Chondrocyte (in vitro differentiated cells): ENCODE data around the gene SAMMSON. TPM values are rescaled to one million over a fixed set of nuclear protein-coding genes. Genes with fewer than 3 reads are reported as not detected.
A peak's percentile ranks its signal among the peaks of the same experiment; 100 is the strongest.

Experiments used
- DNase-seq: peaks from one replicate; pipeline ENCODE4 v3.0.0; 2021; ENCODE audit warnings: mixed read lengths, low spot score
- H3K27ac Mint-ChIP-seq: one replicate; pipeline ENCODE4 v1.8.0; 2021; ENCODE audit warnings: mild to moderate bottlenecking, moderate library complexity, mixed read lengths; ENCODE audit not compliant: unreplicated experiment
- H3K27me3 Mint-ChIP-seq: 2 replicates; pipeline ENCODE4 v1.8.0; 2021; ENCODE audit warnings: low read depth, mixed read lengths
- H3K36me3 Mint-ChIP-seq: 2 replicates; pipeline ENCODE4 v1.8.0; 2021; ENCODE audit warnings: low read depth, mixed read lengths
- H3K4me1 Mint-ChIP-seq: 2 replicates; pipeline ENCODE4 v1.8.0; 2021; ENCODE audit warnings: low read depth, mild to moderate bottlenecking, mixed read lengths
- H3K4me3 Mint-ChIP-seq: one replicate; pipeline ENCODE4 v1.8.0; 2021; ENCODE audit warnings: mild to moderate bottlenecking, moderate library complexity, mixed read lengths; ENCODE audit not compliant: unreplicated experiment
- H3K9me3 Mint-ChIP-seq: 2 replicates; pipeline ENCODE4 v1.8.0; 2021; ENCODE audit warnings: low read depth, mixed read lengths
- total RNA-seq: library from RNA; stranded (reverse); gene quantifications from 3 replicates; pipeline ENCODE4 v1.2.1, GENCODE V29; 2021
- TF ChIP-seq, protein P1 (sequence below): fragments of 200-600 bp; sonication (generic); IDR thresholded peaks from 2 replicates; pipeline ENCODE4 v1.5.0; 2021; ENCODE audit warnings: antibody characterized with exemption, mild to moderate bottlenecking, moderate library complexity

The SAMMSON gene
- total RNA-seq, 1 donor from 2014 or later, result not detected

DNA sequence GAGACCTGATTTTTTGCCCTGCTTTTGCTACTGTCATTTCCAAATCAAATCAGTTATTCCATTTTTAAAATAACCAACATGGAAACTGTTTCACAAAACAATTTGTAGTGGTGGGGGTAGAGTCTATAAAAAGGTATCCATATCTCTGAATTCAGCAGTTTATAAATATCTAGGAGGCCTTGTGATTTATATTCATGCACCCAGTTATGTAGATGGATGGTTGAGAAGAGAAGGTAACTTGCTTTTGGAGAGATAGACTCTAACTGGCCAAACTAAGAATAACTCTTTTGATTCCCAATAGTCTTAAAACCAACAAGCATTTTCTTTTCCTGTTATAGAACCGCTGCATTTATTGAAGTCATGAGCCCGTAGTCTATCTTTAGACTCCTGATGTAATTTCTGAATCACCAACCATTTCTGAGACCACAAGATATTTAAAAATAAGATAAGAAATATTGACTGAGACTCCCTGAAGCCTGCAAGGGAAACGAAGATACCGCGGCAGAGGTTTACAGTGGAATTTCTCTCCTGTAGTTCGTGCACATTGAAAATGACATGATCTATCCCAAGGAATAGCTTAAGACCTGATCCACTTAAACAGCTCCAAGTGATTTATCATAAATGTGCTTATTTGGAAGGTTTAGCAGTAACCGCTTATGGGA lies 68.5 kb downstream of the SAMMSON start:
- peak overlapping the region; percentile 74 for H3K27ac Mint-ChIP-seq
- TF ChIP-seq, protein P1, sequence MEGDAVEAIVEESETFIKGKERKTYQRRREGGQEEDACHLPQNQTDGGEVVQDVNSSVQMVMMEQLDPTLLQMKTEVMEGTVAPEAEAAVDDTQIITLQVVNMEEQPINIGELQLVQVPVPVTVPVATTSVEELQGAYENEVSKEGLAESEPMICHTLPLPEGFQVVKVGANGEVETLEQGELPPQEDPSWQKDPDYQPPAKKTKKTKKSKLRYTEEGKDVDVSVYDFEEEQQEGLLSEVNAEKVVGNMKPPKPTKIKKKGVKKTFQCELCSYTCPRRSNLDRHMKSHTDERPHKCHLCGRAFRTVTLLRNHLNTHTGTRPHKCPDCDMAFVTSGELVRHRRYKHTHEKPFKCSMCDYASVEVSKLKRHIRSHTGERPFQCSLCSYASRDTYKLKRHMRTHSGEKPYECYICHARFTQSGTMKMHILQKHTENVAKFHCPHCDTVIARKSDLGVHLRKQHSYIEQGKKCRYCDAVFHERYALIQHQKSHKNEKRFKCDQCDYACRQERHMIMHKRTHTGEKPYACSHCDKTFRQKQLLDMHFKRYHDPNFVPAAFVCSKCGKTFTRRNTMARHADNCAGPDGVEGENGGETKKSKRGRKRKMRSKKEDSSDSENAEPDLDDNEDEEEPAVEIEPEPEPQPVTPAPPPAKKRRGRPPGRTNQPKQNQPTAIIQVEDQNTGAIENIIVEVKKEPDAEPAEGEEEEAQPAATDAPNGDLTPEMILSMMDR, result no peak
- peaks cover 53% of the 10 kb centered on the region for H3K4me1 Mint-ChIP-seq
- DNase-seq, result no peak
- peaks cover 18% of the 10 kb centered on the region for H3K27me3 Mint-ChIP-seq
- H3K9me3 Mint-ChIP-seq, result no peaks in the 10 kb centered on the region
- no peak overlapping the region for H3K4me3 Mint-ChIP-seq
- H3K36me3 Mint-ChIP-seq, result no peaks in the 10 kb centered on the region

DNA sequence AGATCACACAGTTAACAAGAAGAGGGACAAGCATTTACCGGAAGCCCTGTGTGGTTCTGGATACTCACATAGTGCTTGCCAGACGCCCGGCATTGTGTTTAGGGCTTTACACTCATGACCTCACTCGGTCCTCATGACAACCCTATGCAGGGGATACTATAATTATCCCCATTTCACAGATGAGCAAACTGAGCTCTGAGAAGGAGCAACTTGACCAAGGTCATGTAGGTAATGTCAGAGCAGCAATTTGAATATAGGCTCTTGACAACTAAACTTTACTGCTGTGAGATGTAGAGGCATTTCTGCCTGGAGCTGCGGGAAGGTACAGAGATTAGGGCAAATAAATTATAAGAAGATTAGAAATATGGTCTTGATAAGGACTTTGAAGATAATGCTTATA lies 70.0 kb downstream of the SAMMSON start:
- H3K4me1 Mint-ChIP-seq, result peaks cover 47% of the 10 kb centered on the region
- DNase-seq, result no peak
- H3K4me3 Mint-ChIP-seq, result no peak overlapping the region
- TF ChIP-seq, protein P1, result no peak
- H3K27me3 Mint-ChIP-seq, result peaks cover 21% of the 10 kb centered on the region
- H3K9me3 Mint-ChIP-seq, result no peaks in the 10 kb centered on the region
- no peaks in the 10 kb centered on the region for H3K36me3 Mint-ChIP-seq
- H3K27ac Mint-ChIP-seq, result no peak overlapping the region

DNA sequence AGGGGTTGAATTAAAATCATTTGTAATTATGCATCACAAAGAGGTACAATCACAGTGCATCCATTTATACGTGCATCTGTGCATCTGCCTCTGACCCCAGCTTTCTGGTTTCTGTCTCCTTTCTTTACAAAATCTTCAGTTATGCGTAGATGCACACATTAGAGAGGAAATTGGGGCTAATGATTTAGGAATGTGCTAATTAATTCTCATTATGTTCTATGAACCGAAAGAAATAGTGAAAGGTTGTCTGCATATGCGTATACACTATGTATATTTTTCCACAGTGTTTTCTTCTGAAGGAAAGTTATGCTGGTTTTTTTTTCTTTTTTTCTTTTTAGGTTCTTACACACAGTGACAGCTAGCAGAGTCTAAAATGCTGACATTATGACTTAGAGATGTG lies 71.6 kb downstream of the SAMMSON start:
- H3K27ac Mint-ChIP-seq, result no peak overlapping the region
- no peaks in the 10 kb centered on the region for H3K9me3 Mint-ChIP-seq
- H3K36me3 Mint-ChIP-seq, result peaks cover 2% of the 10 kb centered on the region
- DNase-seq, result no peak
- H3K4me3 Mint-ChIP-seq, result no peak overlapping the region
- TF ChIP-seq, protein P1, result no peak
- peaks cover 40% of the 10 kb centered on the region for H3K4me1 Mint-ChIP-seq
- peaks cover 29% of the 10 kb centered on the region for H3K27me3 Mint-ChIP-seq

DNA sequence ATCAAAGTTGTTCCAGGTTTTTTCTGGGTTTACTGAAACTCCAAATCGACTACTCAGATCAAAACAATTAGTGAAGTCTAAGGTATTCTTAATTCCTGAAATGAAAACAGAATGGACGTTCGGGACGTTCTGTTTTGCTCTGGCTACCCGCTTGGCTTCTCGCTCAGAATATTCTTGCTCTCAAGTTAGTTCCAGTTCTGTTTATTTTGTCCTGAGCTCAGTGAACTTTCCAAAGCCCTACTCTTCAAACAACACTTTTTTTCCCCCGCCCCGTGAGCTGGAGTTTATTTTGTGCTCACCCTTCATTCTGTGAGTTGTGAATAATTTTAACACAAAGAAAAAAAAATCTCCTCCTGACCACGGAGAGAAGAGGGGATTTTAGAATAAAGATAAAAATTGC lies 72.6 kb downstream of the SAMMSON start:
- Mint-ChIP-seq H3K9me3 (no peaks in the 10 kb centered on the region), H3K27me3 (peaks cover 31% of the 10 kb centered on the region), H3K4me1 (peaks cover 37% of the 10 kb centered on the region), H3K4me3 (peak overlapping the region; percentile 60), H3K27ac (peak overlapping the region; percentile 41), H3K36me3 (peaks cover 2% of the 10 kb centered on the region)
- no peak for DNase-seq
- TF ChIP-seq, protein P1, result no peak

DNA sequence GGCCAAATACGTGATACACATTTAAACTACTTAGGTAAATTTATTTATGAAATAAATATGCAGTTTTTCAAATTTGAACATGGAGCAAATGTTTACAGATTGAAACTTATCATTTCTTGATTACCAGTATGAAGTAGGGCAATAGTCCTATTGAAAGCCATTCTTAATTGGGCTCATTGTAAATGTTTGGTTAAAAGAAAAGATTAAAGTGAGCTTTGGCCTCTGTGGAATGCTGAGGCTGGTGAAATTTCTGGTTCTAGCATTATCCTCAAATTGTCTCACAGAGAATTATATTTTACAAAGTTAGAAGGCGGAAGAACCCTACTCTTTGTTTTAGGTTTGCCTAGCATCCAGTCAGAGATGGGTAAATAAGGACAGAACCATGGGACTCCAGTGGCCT lies 73.2 kb downstream of the SAMMSON start:
- Mint-ChIP-seq H3K9me3 (peaks cover 2% of the 10 kb centered on the region), H3K27me3 (peaks cover 32% of the 10 kb centered on the region), H3K4me1 (peaks cover 32% of the 10 kb centered on the region), H3K4me3 (no peak overlapping the region), H3K27ac (no peak overlapping the region), H3K36me3 (peaks cover 2% of the 10 kb centered on the region)
- TF ChIP-seq, protein P1, result no peak
- DNase-seq, result no peak
